Measurements from ENCODE around the gene KIAA1217. TPM values are rescaled to one million over a fixed set of nuclear protein-coding genes. Genes with fewer than 3 reads are reported as not detected.
A peak's percentile ranks its signal among the peaks of the same experiment; 100 is the strongest.

The KIAA1217 gene
- total and polyA plus RNA-seq, 2 of the 4 experiments (the other 2 are of a cell fraction): 3.4 to 4.4 TPM

GRCh38 chr10:24350070-24350921 lies 141.4 kb downstream of the KIAA1217 start:
- TF ChIP-seq FOS (IDR thresholded peaks at IDR 0.05; ENCODE audit: low read depth, low read length): no peak
- TF ChIP-seq USF2 (IDR thresholded peaks at IDR 0.05; ENCODE audit: low read depth, low read length): no peak
- TF ChIP-seq MAZ (IDR thresholded peaks at IDR 0.05; ENCODE audit: borderline replicate concordance, low read depth, low read length): no peak
- TF ChIP-seq, protein P1, sequence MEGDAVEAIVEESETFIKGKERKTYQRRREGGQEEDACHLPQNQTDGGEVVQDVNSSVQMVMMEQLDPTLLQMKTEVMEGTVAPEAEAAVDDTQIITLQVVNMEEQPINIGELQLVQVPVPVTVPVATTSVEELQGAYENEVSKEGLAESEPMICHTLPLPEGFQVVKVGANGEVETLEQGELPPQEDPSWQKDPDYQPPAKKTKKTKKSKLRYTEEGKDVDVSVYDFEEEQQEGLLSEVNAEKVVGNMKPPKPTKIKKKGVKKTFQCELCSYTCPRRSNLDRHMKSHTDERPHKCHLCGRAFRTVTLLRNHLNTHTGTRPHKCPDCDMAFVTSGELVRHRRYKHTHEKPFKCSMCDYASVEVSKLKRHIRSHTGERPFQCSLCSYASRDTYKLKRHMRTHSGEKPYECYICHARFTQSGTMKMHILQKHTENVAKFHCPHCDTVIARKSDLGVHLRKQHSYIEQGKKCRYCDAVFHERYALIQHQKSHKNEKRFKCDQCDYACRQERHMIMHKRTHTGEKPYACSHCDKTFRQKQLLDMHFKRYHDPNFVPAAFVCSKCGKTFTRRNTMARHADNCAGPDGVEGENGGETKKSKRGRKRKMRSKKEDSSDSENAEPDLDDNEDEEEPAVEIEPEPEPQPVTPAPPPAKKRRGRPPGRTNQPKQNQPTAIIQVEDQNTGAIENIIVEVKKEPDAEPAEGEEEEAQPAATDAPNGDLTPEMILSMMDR (conservative IDR thresholded peaks at IDR 0.05; ENCODE audit: low read depth, low read length): no peak
- no peak for TF ChIP-seq ELK1 (IDR thresholded peaks at IDR 0.05; ENCODE audit: borderline replicate concordance, low read depth, low read length)
- no peak for TF ChIP-seq RCOR1 (IDR thresholded peaks at IDR 0.05; ENCODE audit: insufficient replicate concordance, low read length)
- intact Hi-C loops (cut with micrococcal nuclease): no loop called here
- POLR2A ChIA-PET (ENCODE audit: unreplicated experiment): no interaction called here

More at GRCh38 chr10:24350070-24350921, 141.4 kb downstream of the KIAA1217 start:
- peak overlapping the region; percentile 48; the same call in 1 of the 2 replicates for H3K27ac ChIP-seq (ENCODE audit: insufficient read depth, low read length)
- no peak overlapping the region for H3K9ac ChIP-seq (ENCODE audit: low read depth, low read length)
- DNase-seq (peak; percentile 79), ATAC-seq (ENCODE audit: low read depth) (peak; percentile 46)
- H4K5ac ChIP-seq (ENCODE audit: low read depth, low read length): no peak overlapping the region
- peak overlapping the region; percentile 47; the same call in 1 of the 2 replicates for H3K18ac ChIP-seq (ENCODE audit: low read depth, low read length)
- H2BK15ac ChIP-seq (ENCODE audit: low read depth, low read length): no peak overlapping the region
- no CpG with 5 or more reads among the region's 9 CpGs for WGBS, 2 experiments (ENCODE audit: extremely low coverage in 2 of 2, insufficient read length in 1 of 2)
- no peak overlapping the region for H3K4me3 ChIP-seq (ENCODE audit: insufficient read depth, low read depth, low read length)
- H4K91ac ChIP-seq (ENCODE audit: insufficient read depth, low read depth, low read length): no peak overlapping the region
- no peaks in the 10 kb centered on the region for H3K79me1 ChIP-seq (ENCODE audit: low read depth in 1 of 2, low read length in 2 of 2)
- peak overlapping the region; percentile 26; the same call in 1 of the 2 replicates for H3K4me2 ChIP-seq (ENCODE audit: low read depth, low read length)
- no peak overlapping the region for H3K23ac ChIP-seq (ENCODE audit: low read depth, low read length)
- no peak overlapping the region for H2AK5ac ChIP-seq (ENCODE audit: low read depth, low read length)
- H3K9me3 ChIP-seq (ENCODE audit: control insufficient read depth, insufficient read depth, low read length): no peaks in the 10 kb centered on the region
- dilution Hi-C loops (cut with HindIII; ENCODE audit: low sequenced_read_pairs, unreplicated experiment): no loop called here
- H2BK120ac ChIP-seq (ENCODE audit: low read depth, low read length): no peak overlapping the region
- 0 out of 2 replicates have a peak, but pooled peaks cover 3% of the 10 kb centered on the region for H3K9me1 ChIP-seq (ENCODE audit: insufficient read depth, low read length)
- no peak overlapping the region for H3K4ac ChIP-seq (ENCODE audit: low read depth, low read length)
- no peak overlapping the region for H4K8ac ChIP-seq (ENCODE audit: low read depth in 2 of 2, low read length in 2 of 2)
- no peak overlapping the region for H3K14ac ChIP-seq (replicated peaks; ENCODE audit: low read depth, low read length)
- no peak overlapping the region for H2AK9ac ChIP-seq (replicated peaks; ENCODE audit: low read depth, low read length, poor library complexity)
- H4K20me1 ChIP-seq (ENCODE audit: insufficient read depth, low read length): no peaks in the 10 kb centered on the region
- no peak overlapping the region for H3K56ac ChIP-seq (ENCODE audit: extremely low read depth, insufficient read depth, low read length)
- H3K4me1 ChIP-seq (ENCODE audit: control insufficient read depth, insufficient read depth, low read length): peaks cover 6% of the 10 kb centered on the region
- no peaks in the 10 kb centered on the region for H3K36me3 ChIP-seq (ENCODE audit: control insufficient read depth, insufficient read depth, low read length)
- in situ Hi-C loops (cut with MboI; ENCODE audit: low sequenced_read_pairs): loop anchor here (25.0 kb wide), 1 partner anchor 1188 kb away; no protein-coding TSS in a partner anchor
- H3K27me3 ChIP-seq (ENCODE audit: control insufficient read depth, insufficient read depth, low read length): no peaks in the 10 kb centered on the region; the same call in none of the 2 replicates
- H2AFZ ChIP-seq (replicated peaks; ENCODE audit: low read length, poor library complexity): no peak overlapping the region
- no TSS peak for BruUV-seq (replicated peaks)
- peak overlapping the region; percentile 12 for H2BK5ac ChIP-seq (ENCODE audit: low read depth, low read length, poor library complexity, severe bottlenecking)
- H2BK20ac ChIP-seq (ENCODE audit: low read depth, low read length): no peak overlapping the region
- CTCF ChIA-PET: interaction anchor here (0.6 kb wide), 1 partner anchor 25 kb away, joined by 3 read pairs; no protein-coding TSS in a partner anchor
